Activated CD8-positive, alpha-beta T cell treated with anti-CD3 and anti-CD28 coated beads for 36 hours (primary cell): ENCODE measurements around the gene ZNF519. TPM values are rescaled to one million over a fixed set of nuclear protein-coding genes. Genes with fewer than 3 reads are reported as not detected.
A peak's percentile ranks its signal among the peaks of the same experiment; 100 is the strongest.
"Not testable (repeated sequence)": the region's sequence is repeated elsewhere in the genome, so short reads cannot be mapped to it uniquely, and the experiment has no call there.

Experiments used
- ATAC-seq: fragments of 200-7000 bp; cut with Tn5 transposase; one replicate; pipeline ENCODE4 v1.10.0; 2021; ENCODE audit warnings: mild to moderate bottlenecking, moderate library complexity
- CTCF ChIA-PET: fragments of 350-600 bp; sonication (Branson Sonifier 250); formaldehyde crosslinking; loops from one replicate; lab custom pipeline; 2021; ENCODE audit warnings: antibody characterized with exemption; lab: Charles Lee
- POLR2A ChIA-PET: fragments of 350-600 bp; sonication (Branson Sonifier 250); formaldehyde crosslinking; loops from one replicate; lab custom pipeline; 2021; ENCODE audit warnings: antibody characterized with exemption; lab: Charles Lee
- DNase-seq: peaks from one replicate; pipeline ENCODE4 v3.0.0-alpha.2; 2020
- H3K27ac Mint-ChIP-seq: one replicate; pipeline ENCODE4 v1.8.0; 2021; ENCODE audit warnings: mild to moderate bottlenecking, mixed read lengths
- H3K27me3 Mint-ChIP-seq: one replicate; pipeline ENCODE4 v1.8.0; 2021; ENCODE audit warnings: mixed read lengths
- H3K36me3 Mint-ChIP-seq: one replicate; pipeline ENCODE4 v1.8.0; 2021; ENCODE audit warnings: low read depth, mixed read lengths
- H3K4me1 Mint-ChIP-seq: one replicate; pipeline ENCODE4 v1.8.0; 2021; ENCODE audit warnings: low read depth, mixed read lengths
- H3K4me3 Mint-ChIP-seq: one replicate; pipeline ENCODE4 v1.8.0; 2021; ENCODE audit warnings: mild to moderate bottlenecking, moderate library complexity, mixed read lengths
- H3K9me3 Mint-ChIP-seq: one replicate; pipeline ENCODE4 v1.8.0; 2021; ENCODE audit warnings: mixed read lengths
- CTCF ChIP-seq: fragments of 200-600 bp; IDR thresholded peaks from one replicate; pipeline ENCODE4 v1.8.0; 2022; ENCODE audit warnings: antibody characterized with exemption, mild to moderate bottlenecking
- intact Hi-C: fragments of 100-400 bp; cut with micrococcal nuclease; formaldehyde crosslinking; loops from one replicate; pipeline ENCODE4 v1.10.0; 2022
- total RNA-seq, 2 experiments: library from RNA; stranded (reverse); gene quantifications; one replicate each; pipeline ENCODE4 v1.2.3, GENCODE V29; 2021

ZNF519 gene
- total RNA-seq, 2 experiments from 2014 or later: 14.9 to 17.7 TPM

GRCh38 chr18:14145581-14146338 lies 13.5 kb upstream of the ZNF519 start:
- H3K36me3 Mint-ChIP-seq, DNase-seq, H3K4me1 Mint-ChIP-seq, H3K27ac Mint-ChIP-seq, intact Hi-C loops, ATAC-seq, POLR2A ChIA-PET, H3K4me3 Mint-ChIP-seq, CTCF ChIA-PET, H3K27me3 Mint-ChIP-seq, H3K9me3 Mint-ChIP-seq: not testable (repeated sequence)

GRCh38 chr18:14145021-14145420 lies 12.8 kb upstream of the ZNF519 start:
- ATAC-seq, intact Hi-C loops, DNase-seq, H3K36me3 Mint-ChIP-seq, H3K4me3 Mint-ChIP-seq, CTCF ChIA-PET, H3K27me3 Mint-ChIP-seq, H3K4me1 Mint-ChIP-seq, POLR2A ChIA-PET, H3K27ac Mint-ChIP-seq, H3K9me3 Mint-ChIP-seq: not testable (repeated sequence)

- intact Hi-C loops: no loop called here
- ATAC-seq: no peak
- no peak for TF ChIP-seq CTCF
These were observed 12.3 kb upstream of the ZNF519 start for GRCh38 chr18:14144628-14144895.

GRCh38 chr18:14143871-14144627 lies 11.8 kb upstream of the ZNF519 start:
- DNase-seq, H3K27me3 Mint-ChIP-seq, POLR2A ChIA-PET, H3K4me1 Mint-ChIP-seq, intact Hi-C loops, H3K36me3 Mint-ChIP-seq, H3K4me3 Mint-ChIP-seq, H3K9me3 Mint-ChIP-seq, H3K27ac Mint-ChIP-seq, ATAC-seq, CTCF ChIA-PET: not testable (repeated sequence)

More at GRCh38 chr18:14144628-14144895, 12.3 kb upstream of the ZNF519 start:
- no peaks in the 10 kb centered on the region for H3K4me1 Mint-ChIP-seq
- no peak overlapping the region for H3K27ac Mint-ChIP-seq
- no peaks in the 10 kb centered on the region for H3K27me3 Mint-ChIP-seq
- H3K36me3 Mint-ChIP-seq: no peaks in the 10 kb centered on the region
- ChIA-PET CTCF (no interaction called here), POLR2A (no interaction called here)
- no peaks in the 10 kb centered on the region for H3K9me3 Mint-ChIP-seq
- no peak overlapping the region for H3K4me3 Mint-ChIP-seq
- no peak for DNase-seq

- H3K27ac Mint-ChIP-seq, intact Hi-C loops, H3K4me3 Mint-ChIP-seq, DNase-seq, H3K36me3 Mint-ChIP-seq, H3K9me3 Mint-ChIP-seq, H3K27me3 Mint-ChIP-seq, CTCF ChIA-PET, ATAC-seq, POLR2A ChIA-PET, H3K4me1 Mint-ChIP-seq: not testable (repeated sequence)
These were observed 11.2 kb upstream of the ZNF519 start for GRCh38 chr18:14143396-14143795.

DNA sequence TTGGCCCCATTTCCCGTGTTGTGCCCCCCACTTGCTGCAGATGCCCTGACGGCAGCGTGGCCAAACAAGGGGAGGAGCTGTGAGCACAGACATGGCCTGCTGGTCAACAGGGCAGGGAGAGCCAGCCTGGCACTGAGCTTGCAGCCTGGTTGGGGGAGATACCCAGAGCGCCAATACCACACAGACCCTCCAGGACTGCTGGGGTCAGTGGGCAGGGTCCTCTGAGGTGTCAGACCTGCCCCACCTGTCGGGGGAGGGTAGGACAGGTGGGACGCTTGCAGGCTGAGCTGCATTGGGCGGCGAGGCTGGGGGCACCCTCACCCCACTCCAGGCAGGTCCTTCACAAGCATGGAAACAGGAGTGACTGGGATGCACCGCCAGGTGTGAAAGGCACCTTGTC lies 9.9 kb upstream of the ZNF519 start:
- not testable (repeated sequence) for ATAC-seq

DNA sequence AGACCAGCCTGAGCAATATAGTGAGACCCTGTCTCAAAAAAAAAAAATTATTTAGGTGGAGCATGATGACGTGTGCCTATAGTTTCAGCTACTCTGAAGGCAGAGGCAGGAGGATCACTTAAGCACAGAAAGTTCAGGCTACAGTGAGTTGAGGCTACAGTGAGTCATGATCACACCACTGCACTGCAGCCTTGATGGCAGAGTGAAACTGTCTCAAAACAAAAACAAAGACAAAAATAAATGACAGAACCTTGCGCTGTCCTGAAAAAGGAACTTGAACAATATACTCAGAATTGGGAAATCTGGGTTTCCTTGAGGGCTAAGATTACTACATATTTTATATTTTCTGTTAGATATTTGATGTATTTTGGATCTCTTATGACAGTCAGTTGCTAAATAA lies 7.3 kb upstream of the ZNF519 start:
- H3K27ac Mint-ChIP-seq, POLR2A ChIA-PET, H3K4me3 Mint-ChIP-seq, ATAC-seq, intact Hi-C loops, CTCF ChIA-PET, H3K9me3 Mint-ChIP-seq, DNase-seq, H3K4me1 Mint-ChIP-seq, H3K36me3 Mint-ChIP-seq, H3K27me3 Mint-ChIP-seq: not testable (repeated sequence)

More for the DNA sequence above, 9.9 kb upstream of the ZNF519 start:
- H3K36me3 Mint-ChIP-seq, H3K4me1 Mint-ChIP-seq, H3K27me3 Mint-ChIP-seq, CTCF ChIA-PET, H3K27ac Mint-ChIP-seq, POLR2A ChIA-PET, H3K9me3 Mint-ChIP-seq, H3K4me3 Mint-ChIP-seq, intact Hi-C loops, DNase-seq: not testable (repeated sequence)

- H3K4me3 Mint-ChIP-seq, H3K27me3 Mint-ChIP-seq, H3K36me3 Mint-ChIP-seq, CTCF ChIA-PET, H3K4me1 Mint-ChIP-seq, ATAC-seq, H3K9me3 Mint-ChIP-seq, H3K27ac Mint-ChIP-seq, POLR2A ChIA-PET, intact Hi-C loops, DNase-seq: not testable (repeated sequence)
These were observed 5.7 kb upstream of the ZNF519 start for GRCh38 chr18:14137971-14138370.

DNA sequence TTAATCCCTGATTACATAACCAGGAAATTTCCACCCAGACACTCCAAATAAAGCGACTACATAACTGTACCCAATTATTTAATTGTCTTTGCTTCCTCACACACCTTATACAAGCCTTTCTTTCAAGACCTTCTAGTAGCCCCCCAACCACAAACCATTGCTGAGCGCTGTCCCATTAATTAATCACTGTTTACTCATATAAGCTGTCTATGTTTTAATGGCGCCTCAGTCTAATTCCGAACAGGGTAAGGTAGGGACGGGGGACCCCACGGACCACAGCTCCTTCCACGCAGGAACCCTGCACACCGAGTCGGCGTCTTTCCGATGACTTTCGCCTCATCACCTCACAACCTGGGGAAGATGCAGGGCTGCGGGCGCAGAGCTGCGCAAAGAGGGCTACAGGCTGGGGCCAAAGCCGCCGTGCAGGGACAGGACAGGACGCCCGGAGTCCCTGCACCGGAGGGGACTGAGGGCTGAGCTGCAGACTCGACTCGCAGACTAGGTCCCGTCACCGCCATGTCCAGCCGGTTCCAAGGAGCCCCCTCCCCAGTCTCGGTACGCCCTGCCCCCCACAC lies 452 bp downstream of the ZNF519 start:
- H3K9me3 Mint-ChIP-seq, H3K27me3 Mint-ChIP-seq, DNase-seq, H3K36me3 Mint-ChIP-seq, intact Hi-C loops: not testable (repeated sequence)
- ChIA-PET POLR2A (interaction anchor here (0.6 kb wide), 1 partner anchor 1094 kb away, joined by 3 read pairs; no protein-coding TSS in a partner anchor), CTCF (interaction anchor here (0.8 kb wide), 1 partner anchor 319 kb away, joined by 3 read pairs; no protein-coding TSS in a partner anchor)
- ATAC-seq: peak; percentile 41
- Mint-ChIP-seq H3K4me3 (peak overlapping the region; percentile 90), H3K4me1 (peaks cover 21% of the 10 kb centered on the region), H3K27ac (peak overlapping the region; percentile 92)

DNA sequence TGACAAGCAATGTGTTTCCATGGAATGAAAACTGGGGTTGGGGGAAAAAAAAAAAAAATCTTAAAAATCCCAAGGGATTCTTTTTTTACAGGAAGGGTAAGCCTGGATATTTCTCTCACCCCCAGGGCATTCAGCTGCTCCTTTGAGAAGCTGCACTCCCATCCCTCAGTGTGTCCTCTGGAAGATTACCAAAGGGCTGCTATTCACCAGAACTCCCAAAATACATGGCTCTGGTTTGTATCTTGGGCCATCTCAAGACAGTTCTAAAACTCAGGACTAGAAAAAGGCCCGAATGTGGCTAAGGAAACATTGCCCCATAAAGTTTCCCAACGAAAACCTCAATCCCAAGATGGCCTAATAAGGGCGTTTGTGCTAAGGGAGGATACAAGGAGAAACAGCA lies 1.4 kb downstream of the ZNF519 start:
- POLR2A ChIA-PET, H3K36me3 Mint-ChIP-seq, ATAC-seq, H3K9me3 Mint-ChIP-seq, DNase-seq, CTCF ChIA-PET, H3K27ac Mint-ChIP-seq, H3K27me3 Mint-ChIP-seq, intact Hi-C loops: not testable (repeated sequence)
- H3K4me3 Mint-ChIP-seq: peak overlapping the region; percentile 90
- H3K4me1 Mint-ChIP-seq: peaks cover 23% of the 10 kb centered on the region
